OCI-LY7 (cell line): ENCODE results near the gene C16orf78. TPM values are rescaled to one million over a fixed set of nuclear protein-coding genes. Genes with fewer than 3 reads are reported as not detected.

ENCODE experiments used
- BruUV-seq: library from RNA; stranded (reverse); fragments of 400-500 nt; replicated peaks from 2 replicates; lab custom pipeline; 2021; lab: Mats Ljungman, UMichigan
- CTCF ChIA-PET: fragments of 300-600 bp; sonication (Branson Sonifier 250); formaldehyde crosslinking; loops from one replicate; lab custom pipeline; 2022; ENCODE audit warnings: antibody characterized with exemption; ENCODE audit not compliant: unreplicated experiment; lab: Charles Lee
- POLR2A ChIA-PET: fragments of 300-600 bp; sonication (Branson Sonifier 250); formaldehyde crosslinking; loops from one replicate; lab custom pipeline; 2022; ENCODE audit warnings: antibody characterized with exemption; lab: Charles Lee
- DNase-seq: peaks from one replicate; pipeline ENCODE4 v3.0.0-alpha.2; 2015; ENCODE audit warnings: low spot score
- H2AFZ ChIP-seq: fragments of 200-600 bp; sonication (generic), shearing (Covaris generic); 2 replicates; pipeline ENCODE4 v1.6.1; 2014; ENCODE audit warnings: mild to moderate bottlenecking, antibody characterized with exemption, low read length, moderate library complexity
- H3K27ac ChIP-seq: fragments of 200-600 bp; sonication (generic); 2 replicates; pipeline ENCODE4 v1.5.1; 2014; ENCODE audit warnings: mixed run types, low read depth, mild to moderate bottlenecking, moderate library complexity, low read length, inconsistent platforms; ENCODE audit not compliant: poor library complexity, severe bottlenecking
- H3K36me3 ChIP-seq: fragments of 200-600 bp; sonication (generic); 2 replicates; pipeline ENCODE4 v1.6.1; 2014; ENCODE audit warnings: mild to moderate bottlenecking, antibody characterized with exemption, low read length, moderate library complexity, mixed read lengths; ENCODE audit not compliant: insufficient read depth
- H3K4me1 ChIP-seq: fragments of 200-600 bp; sonication (generic); 2 replicates; pipeline ENCODE4 v1.5.1; 2014; ENCODE audit warnings: mild to moderate bottlenecking, low read length; ENCODE audit not compliant: insufficient read depth, poor library complexity, severe bottlenecking
- H3K4me2 ChIP-seq: fragments of 200-600 bp; sonication (generic); 2 replicates; pipeline ENCODE4 v1.6.1; 2014; ENCODE audit warnings: mild to moderate bottlenecking, low read length
- H3K4me3 ChIP-seq: fragments of 200-600 bp; sonication (generic); 2 replicates; pipeline ENCODE4 v1.5.1; 2014; ENCODE audit warnings: mild to moderate bottlenecking, low read depth, low read length; ENCODE audit not compliant: poor library complexity, severe bottlenecking
- H3K79me2 ChIP-seq: fragments of 200-600 bp; sonication (generic); 2 replicates; pipeline ENCODE4 v1.6.1; 2016; ENCODE audit warnings: low read depth, mild to moderate bottlenecking, low read length, moderate library complexity, mixed read lengths; ENCODE audit not compliant: insufficient read depth
- H3K9me2 ChIP-seq: fragments of 200-600 bp; sonication (generic); 2 replicates; pipeline ENCODE4 v1.6.1; 2016; ENCODE audit warnings: mild to moderate bottlenecking, low read length, mixed read lengths; ENCODE audit not compliant: insufficient read depth
- H3K9me3 ChIP-seq: fragments of 200-600 bp; sonication (generic); 2 replicates; pipeline ENCODE4 v1.6.1; 2014; ENCODE audit warnings: mild to moderate bottlenecking, mixed run types, low read length, mixed read lengths
- H4K20me1 ChIP-seq: fragments of 200-600 bp; sonication (generic); 2 replicates; pipeline ENCODE4 v1.6.1; 2014; ENCODE audit warnings: mild to moderate bottlenecking, antibody characterized with exemption, low read length, moderate library complexity, mixed read lengths; ENCODE audit not compliant: insufficient read depth
- CTCF ChIP-seq: fragments of 200-600 bp; sonication (generic); conservative IDR thresholded peaks from 2 replicates; pipeline ENCODE4 v1.5.1; 2014; ENCODE audit warnings: mild to moderate bottlenecking, antibody characterized with exemption, low read length, moderate library complexity, mixed read lengths
- EZH2phosphoT487 ChIP-seq: fragments of 200-600 bp; sonication (generic); IDR thresholded peaks from 2 replicates; pipeline ENCODE4 v1.6.1; 2018; ENCODE audit warnings: low read depth, borderline replicate concordance, mild to moderate bottlenecking, mixed run types, antibody characterized with exemption, low read length, moderate library complexity, mixed read lengths
- intact Hi-C: fragments of 100-400 bp; cut with micrococcal nuclease; formaldehyde crosslinking; loops from one replicate; pipeline ENCODE4 v1.10.0; 2022; ENCODE audit not compliant: unreplicated experiment
- total RNA-seq, 2 experiments: library from RNA; depleted of rRNA in 1 of 2; stranded (reverse); fragments of >200 nt in 1 of 2; shearing (Covaris generic) in 1 of 2; gene quantifications; 2 replicates each; pipeline ENCODE4 v1.2.3, GENCODE V29; 2014 to 2022

C16orf78 gene
- total RNA-seq, 2 experiments from 2014 or later: not detected

GRCh38 chr16:49349446-49350168, 24.0 kb upstream of the C16orf78 start:
- H3K4me1 ChIP-seq: peaks cover 12% of the 10 kb centered on the region
- no peaks in the 10 kb centered on the region for H3K79me2 ChIP-seq
- intact Hi-C loops: loop anchor here (1.0 to 5.0 kb wide), 3 partner anchors 67 to 349 kb away; no protein-coding TSS in a partner anchor
- no peaks in the 10 kb centered on the region for H3K9me3 ChIP-seq
- H3K36me3 ChIP-seq: no peaks in the 10 kb centered on the region
- no peaks in the 10 kb centered on the region for H4K20me1 ChIP-seq
- ChIA-PET CTCF (no interaction called here), POLR2A (interaction anchor here (0.7 kb wide), 1 partner anchor 665 kb away, joined by 4 read pairs; no protein-coding TSS in a partner anchor)
- H3K4me2 ChIP-seq: no peak overlapping the region
- no peak overlapping the region for H2AFZ ChIP-seq
- BruUV-seq: no TSS peak
- H3K4me3 ChIP-seq: no peak overlapping the region
- no peak overlapping the region for H3K27ac ChIP-seq
- no peak for TF ChIP-seq CTCF
- no peak for TF ChIP-seq EZH2phosphoT487
- no peaks in the 10 kb centered on the region for H3K9me2 ChIP-seq
- no peak for DNase-seq

- CTCF ChIA-PET: no interaction called here
- POLR2A ChIA-PET: interaction anchor here (0.6 kb wide), 1 partner anchor 204 kb away, joined by 3 read pairs; no protein-coding TSS in a partner anchor
- Histone ChIP-seq H3K4me1 (peaks cover 12% of the 10 kb centered on the region), H3K36me3 (no peaks in the 10 kb centered on the region), H3K27ac (no peak overlapping the region), H3K9me3 (no peaks in the 10 kb centered on the region), H4K20me1 (no peaks in the 10 kb centered on the region), H3K4me2 (no peak overlapping the region), H2AFZ (no peak overlapping the region), H3K79me2 (no peaks in the 10 kb centered on the region), H3K9me2 (no peaks in the 10 kb centered on the region), H3K4me3 (no peak overlapping the region)
- intact Hi-C loops: loop anchor here (1.0 to 5.0 kb wide), 3 partner anchors 68 to 350 kb away; no protein-coding TSS in a partner anchor
- peak; percentile 63 for DNase-seq
- TF ChIP-seq CTCF (peak; percentile 93), EZH2phosphoT487 (no peak)
- no TSS peak for BruUV-seq
These were observed 23.1 kb upstream of the C16orf78 start for GRCh38 chr16:49350265-49351095.
